HG02763 (cell line): Measurements from ENCODE around the gene GCDH.
"Not testable (repeated sequence)": the region's sequence is repeated elsewhere in the genome, so short reads cannot be mapped to it uniquely, and the experiment has no call there.

Experiments used
- ATAC-seq: cut with Tn5 transposase; IDR thresholded peaks from one replicate; pipeline ENCODE4 v1.9.1; 2021; ENCODE audit warnings: mild to moderate bottlenecking, moderate library complexity; ENCODE audit not compliant: unreplicated experiment

GCDH gene

GRCh38 chr19:12872255-12872654 is 18.7 kb upstream of the GCDH start:
- no peak for ATAC-seq

- ATAC-seq = no peak
Measured at GRCh38 chr19:12872941-12873890, 17.7 kb upstream of the GCDH start.

- ATAC-seq = no peak
Measured at GRCh38 chr19:12873891-12874745, 16.8 kb upstream of the GCDH start.

- no peak for ATAC-seq
Measured at GRCh38 chr19:12875086-12875485, 15.9 kb upstream of the GCDH start.

DNA sequence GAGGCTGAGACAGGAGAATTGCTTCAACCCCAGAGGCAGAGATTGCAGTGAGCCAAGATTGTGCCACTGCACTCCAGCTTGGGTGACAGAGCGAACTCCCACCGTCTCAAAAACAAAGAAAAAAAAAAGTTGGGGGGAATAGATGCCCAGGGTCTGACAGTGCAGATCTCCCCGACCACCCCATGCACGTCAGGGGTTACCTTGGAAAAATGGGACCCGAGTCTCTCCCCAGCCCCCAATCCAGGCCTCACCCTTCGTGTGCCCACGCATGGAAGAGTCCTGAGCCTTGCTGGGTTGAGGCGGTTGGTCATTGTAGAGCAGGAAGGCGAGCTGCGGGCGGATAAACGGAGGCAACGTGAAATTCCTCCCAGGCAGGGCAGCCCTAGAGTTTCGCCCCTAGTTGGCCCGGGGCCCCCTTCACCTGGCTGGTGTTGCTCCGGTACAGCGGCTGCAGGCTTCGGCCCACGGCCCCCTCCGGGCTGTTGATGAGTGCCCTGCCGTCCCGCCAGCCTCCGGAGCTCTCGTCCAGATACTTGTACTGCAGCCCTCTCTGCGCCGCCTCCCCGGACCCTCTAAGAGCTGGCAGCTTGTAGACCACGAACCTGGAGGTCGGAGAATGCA is 10.3 kb upstream of the GCDH start:
- peak; percentile 27 for ATAC-seq

- ATAC-seq = peak; percentile 82
Measured at GRCh38 chr19:12881172-12881808, 9.7 kb upstream of the GCDH start, which contains the start of gene DNASE2. Gene DNASE2 (minus strand): TSS chr19:12881449. CDS start chr19:12881375, 74 bp downstream.

DNA sequence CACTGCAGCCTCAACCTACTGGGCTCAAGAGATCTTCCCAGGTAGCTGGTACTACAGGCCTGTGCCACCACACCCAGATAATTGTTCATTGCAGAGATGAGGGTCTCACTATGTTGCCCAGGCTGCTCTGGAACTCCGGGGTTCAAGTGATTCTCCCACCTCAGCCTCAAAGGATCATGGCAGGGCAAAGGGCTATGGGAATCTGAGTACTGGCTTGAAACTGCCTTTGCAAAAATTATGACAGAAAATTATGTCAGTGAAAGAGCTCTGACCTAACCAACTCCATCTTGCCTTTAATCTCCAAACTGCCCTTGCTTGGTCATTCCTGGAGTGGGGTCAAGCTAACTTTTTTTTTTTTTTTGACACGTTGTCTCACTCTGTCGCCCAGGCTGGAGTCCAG is 8.4 kb upstream of the GCDH start:
- ATAC-seq = no peak

GRCh38 chr19:12884202-12884601 is 6.8 kb upstream of the GCDH start:
- no peak for ATAC-seq

- ATAC-seq = no peak
Measured at GRCh38 chr19:12884627-12884925, 6.4 kb upstream of the GCDH start.

DNA sequence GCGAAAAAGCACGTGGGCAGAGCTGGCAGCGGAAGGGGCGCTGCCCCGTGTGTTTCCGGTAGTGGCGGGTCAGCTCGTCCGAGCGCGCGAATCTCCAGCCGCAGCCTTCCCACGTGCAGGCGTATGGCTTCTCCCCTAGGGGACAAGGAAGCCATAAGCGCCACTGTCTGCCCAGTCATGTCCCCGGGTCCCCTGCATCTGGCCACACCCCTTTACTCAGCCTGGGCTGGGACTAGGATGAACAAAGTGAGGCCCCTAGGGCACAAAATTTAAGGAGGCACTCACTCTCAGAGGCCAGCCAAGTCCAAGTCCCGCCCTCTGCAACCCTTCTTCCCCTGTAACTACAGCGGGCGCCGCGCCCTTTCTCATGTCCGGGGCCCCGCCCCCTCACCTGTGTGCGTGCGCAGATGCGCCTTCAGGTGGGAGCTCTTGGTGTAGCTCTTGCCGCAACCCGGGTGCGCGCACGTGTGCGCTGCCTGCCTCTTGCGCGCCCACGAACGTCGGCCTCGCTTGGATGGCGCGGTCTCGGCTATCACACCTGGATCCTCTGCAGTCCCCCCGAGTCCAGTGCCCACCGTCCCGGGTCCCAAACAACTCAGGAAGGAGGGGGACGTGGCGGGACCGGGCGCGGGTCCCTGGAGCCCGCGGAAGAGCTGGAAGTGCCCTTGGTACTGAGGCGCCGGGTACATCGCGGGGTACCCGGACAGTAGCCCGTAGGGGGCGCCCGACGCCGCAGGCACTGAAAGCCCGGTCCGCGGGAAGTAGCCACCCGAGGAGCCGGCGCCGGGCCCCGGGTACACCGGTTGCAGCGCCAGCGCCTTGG is 5.8 kb upstream of the GCDH start:
- no peak for ATAC-seq

DNA sequence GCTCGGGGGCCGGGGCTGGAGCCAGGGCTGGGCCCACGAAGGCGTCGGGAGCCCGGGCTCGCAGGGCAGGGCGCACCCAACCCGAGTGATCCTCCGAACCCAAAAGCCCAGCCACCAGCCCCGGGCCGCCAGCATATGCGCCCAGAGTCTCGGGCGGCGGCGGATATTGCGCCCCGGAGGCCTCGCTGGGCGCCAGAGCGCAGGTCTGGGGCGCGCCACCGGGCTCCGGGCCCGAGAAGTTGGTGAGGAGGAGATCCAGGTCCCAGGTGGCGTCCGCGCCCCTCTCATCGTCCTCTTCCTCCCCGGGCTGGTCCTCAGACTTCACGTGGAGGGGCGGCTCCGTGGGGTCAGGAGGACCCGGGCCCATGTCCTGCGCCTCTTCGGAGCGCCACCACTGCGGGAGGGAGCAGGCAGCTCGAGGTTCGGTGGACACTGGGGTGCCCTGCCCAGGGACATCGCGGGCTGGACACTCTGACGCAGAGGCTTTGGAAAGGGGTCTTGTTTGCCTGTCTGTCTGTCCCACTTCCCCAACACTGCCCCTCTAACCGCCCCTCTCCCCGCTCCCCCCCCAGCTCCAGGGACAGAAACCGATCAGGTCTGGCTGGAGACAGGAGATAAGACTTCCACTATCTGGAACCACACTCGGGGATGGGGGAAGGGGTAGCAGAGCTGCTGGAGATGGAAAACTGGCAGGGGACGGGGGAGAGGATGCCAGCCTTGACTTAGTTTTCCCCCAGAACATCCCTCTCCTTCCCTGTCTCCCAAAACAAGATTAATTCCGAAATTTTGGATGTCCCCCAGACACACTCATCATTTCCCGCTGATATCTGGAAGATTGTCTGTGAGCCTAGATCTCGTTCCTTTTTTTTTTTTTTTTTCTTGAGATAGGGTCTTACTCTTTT is 5.0 kb upstream of the GCDH start:
- ATAC-seq = no peak

DNA sequence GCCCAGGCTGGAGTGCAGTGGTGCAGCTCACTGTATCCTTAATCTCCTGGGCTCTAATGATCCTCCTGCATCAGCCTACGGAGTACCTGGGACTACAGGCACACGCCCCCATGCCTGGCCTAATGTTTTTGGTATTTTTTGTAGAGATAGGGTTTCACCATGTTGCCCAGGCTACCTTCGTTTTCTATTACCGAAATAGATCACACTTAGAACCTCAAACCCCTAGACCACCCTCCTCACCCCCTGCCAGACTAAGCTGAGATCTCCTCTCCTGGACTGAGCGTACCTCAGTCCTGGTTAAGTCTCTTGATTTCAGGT is 4.3 kb upstream of the GCDH start:
- ATAC-seq = no peak

GRCh38 chr19:12886969-12887747 is 3.8 kb upstream of the GCDH start, which contains the start of gene KLF1:
Gene KLF1 (minus strand): TSS chr19:12887201. CDS start chr19:12887140, 61 bp downstream.
- ATAC-seq = no peak

- ATAC-seq = no peak
Measured at GRCh38 chr19:12888006-12888603, 2.9 kb upstream of the GCDH start.

DNA sequence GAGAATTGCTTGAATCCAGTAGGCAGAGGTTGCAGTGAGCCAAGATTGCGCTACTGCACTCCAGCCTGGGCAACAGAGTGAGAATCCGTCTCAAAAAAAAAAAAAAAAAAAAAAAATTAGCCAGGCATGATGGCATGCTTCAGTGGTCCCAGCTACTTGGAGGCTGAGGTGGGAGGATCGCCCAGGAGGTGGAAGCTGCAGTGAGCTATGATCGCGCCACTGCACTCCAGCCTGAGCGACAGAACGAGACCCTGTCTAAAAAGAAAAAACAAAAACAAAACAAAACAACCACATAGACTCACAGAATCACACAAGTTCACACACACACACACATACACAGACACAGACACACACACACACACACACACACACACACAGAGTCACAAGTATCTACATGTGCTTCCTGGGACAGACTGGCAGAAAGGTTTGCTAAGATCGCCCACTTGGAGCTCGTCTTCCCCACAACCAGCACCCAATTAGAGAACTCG is 617 bp upstream of the GCDH start:
- not testable (repeated sequence) for ATAC-seq

DNA sequence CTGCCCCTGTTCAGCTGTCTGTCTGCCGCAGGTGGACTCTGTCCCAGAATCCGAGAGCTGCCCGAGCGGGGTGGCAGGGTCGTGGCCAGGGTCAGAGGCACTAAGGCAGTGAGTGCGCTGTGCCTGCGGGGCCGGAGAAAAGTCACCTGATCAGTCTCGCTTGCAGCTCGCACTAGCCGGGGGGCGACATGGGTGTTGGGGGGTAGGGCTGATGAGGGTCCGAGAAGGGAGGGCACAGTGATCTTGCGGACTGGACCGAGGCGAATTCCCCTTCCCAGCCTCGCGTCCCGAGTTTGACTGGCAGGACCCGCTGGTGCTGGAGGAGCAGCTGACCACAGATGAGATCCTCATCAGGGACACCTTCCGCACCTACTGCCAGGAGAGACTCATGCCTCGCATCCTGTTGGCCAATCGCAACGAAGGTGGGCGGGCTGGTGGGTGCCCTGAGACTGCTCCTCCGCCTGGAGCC is 627 bp downstream of the GCDH start:
- no peak for ATAC-seq

DNA sequence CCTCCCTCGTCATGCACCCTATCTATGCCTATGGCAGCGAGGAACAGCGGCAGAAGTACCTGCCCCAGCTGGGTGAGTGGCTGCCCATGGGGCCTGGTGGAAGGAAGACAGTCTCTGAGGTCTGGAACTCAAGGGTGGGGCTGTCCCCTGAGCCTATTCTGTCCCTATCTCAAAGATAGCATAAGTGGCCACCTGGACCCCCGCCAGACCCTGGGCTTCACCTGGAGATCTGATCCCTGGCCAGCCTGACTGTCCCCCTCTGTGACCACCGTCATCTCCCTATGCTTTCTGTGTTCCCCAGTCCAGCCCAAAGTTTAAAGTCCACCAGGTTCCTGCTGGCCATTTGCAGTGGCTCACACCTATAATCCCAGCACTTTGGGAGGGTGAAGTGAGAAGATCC is 2.6 kb downstream of the GCDH start:
- no peak for ATAC-seq

- ATAC-seq = no peak
Measured at GRCh38 chr19:12896460-12896859, 5.5 kb downstream of the GCDH start.
